Measurements from ENCODE around the gene PLLP. TPM values are rescaled to one million over a fixed set of nuclear protein-coding genes. Genes with fewer than 3 reads are reported as not detected.
A peak's percentile ranks its signal among the peaks of the same experiment; 100 is the strongest.

PLLP gene
- total RNA-seq, 1 donor = under 0.01 TPM

DNA sequence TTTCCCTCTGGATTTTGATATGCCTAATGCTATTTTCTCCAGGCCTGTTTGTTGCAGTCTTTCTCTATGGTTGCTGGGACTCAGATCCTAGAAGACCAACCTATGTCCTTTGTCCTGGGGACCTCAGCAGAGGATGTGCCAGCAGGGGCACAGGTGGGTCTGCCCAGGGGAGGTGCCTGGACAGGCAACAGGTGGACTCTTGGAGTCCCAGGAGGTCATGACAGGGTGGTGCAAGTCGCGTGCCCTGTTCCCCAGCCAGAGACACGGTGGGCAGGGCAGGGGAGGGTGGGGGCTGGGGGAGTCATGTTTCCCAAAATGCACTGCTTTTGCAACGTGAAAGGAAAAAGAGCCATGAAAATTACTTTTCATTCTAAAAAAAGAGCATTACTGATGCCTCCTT, 26.3 kb upstream of the PLLP start:
- H3K4me3 ChIP-seq (ENCODE audit: low read depth, low read length) = no peak overlapping the region
- DNase-seq (ENCODE audit: low read depth) = no peak
- TF ChIP-seq, protein P1, sequence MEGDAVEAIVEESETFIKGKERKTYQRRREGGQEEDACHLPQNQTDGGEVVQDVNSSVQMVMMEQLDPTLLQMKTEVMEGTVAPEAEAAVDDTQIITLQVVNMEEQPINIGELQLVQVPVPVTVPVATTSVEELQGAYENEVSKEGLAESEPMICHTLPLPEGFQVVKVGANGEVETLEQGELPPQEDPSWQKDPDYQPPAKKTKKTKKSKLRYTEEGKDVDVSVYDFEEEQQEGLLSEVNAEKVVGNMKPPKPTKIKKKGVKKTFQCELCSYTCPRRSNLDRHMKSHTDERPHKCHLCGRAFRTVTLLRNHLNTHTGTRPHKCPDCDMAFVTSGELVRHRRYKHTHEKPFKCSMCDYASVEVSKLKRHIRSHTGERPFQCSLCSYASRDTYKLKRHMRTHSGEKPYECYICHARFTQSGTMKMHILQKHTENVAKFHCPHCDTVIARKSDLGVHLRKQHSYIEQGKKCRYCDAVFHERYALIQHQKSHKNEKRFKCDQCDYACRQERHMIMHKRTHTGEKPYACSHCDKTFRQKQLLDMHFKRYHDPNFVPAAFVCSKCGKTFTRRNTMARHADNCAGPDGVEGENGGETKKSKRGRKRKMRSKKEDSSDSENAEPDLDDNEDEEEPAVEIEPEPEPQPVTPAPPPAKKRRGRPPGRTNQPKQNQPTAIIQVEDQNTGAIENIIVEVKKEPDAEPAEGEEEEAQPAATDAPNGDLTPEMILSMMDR (IDR thresholded peaks at IDR 0.05; ENCODE audit: insufficient read depth, low read depth, low read length) = no peak

DNA sequence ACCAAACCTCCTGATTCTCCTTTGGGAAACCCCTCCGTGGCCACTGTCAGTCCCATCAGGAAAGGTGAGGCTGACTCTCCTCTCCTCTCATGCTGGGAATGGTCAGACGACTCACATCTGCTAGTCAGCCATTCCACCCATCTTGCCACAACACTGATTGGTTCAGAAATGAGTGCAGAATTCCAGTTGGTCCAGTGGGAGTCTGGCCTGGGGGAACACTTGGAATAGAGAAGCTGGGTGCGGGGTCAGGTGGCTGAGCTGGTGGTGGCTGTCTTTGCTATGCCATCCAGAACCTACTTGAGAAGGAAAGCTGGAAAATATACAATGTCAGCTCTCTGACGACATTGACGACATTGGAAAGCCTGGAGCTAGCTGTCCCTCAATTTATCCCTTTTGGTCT, 23.6 kb upstream of the PLLP start:
- no peak for DNase-seq (ENCODE audit: low read depth)
- no peak overlapping the region for H3K4me3 ChIP-seq (ENCODE audit: low read depth, low read length)
- TF ChIP-seq, protein P1 (IDR thresholded peaks at IDR 0.05; ENCODE audit: insufficient read depth, low read depth, low read length) = no peak

DNA sequence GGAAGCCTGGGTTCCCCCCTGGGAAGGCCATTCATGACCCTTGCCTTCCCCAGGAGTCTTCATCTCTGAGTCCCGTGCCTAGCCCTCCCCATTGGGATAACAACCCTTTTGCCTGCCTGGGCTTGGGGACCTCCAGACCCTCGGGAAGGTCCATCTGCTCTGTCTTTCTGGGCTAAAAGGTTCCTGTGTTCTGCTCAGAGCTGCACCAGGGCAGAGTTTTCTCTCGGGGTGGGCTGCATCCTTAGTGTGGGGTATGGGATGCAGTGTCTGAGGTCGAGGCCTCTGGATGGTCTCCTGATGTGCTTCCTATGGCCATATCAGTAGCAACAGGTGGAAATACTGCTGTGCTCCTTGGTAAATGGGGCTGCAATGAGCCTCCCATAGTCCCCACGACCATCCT, 22.9 kb upstream of the PLLP start:
- DNase-seq (ENCODE audit: low read depth) = no peak
- no peak overlapping the region for H3K4me3 ChIP-seq (ENCODE audit: low read depth, low read length)
- TF ChIP-seq, protein P1 (IDR thresholded peaks at IDR 0.05; ENCODE audit: insufficient read depth, low read depth, low read length) = no peak

DNA sequence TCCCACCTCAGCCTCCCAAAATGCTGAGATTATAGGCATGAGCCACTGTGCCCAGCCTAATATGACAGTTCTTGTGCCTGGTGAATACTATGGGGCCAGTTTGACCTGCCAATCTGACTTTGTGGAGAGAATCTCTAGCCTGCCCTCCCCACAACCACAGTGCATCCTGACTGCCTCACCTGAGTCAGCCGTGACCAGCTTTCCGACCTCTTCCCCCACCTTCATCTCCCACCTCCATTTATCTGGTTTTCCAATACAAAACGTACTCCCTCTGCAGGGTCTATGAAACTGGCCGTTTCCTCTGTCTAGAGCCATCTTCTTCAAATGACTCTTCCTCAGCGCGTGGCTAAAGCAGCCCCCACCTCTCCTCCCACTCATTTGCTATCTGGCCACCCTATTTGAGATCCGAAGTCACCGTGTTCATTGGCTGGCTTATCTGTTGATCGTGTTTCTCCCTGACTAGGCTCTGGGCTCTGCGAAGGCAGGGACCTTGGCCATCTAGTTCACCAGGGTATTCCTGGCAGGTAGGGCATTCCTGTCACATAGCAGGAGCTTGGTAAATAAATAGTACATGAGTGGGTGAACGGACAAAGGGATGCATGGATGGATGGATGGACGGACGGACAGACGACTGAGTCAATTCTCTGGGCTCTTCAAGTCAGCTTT, 22.3 kb upstream of the PLLP start:
- TF ChIP-seq, protein P1 (IDR thresholded peaks at IDR 0.05; ENCODE audit: insufficient read depth, low read depth, low read length) = no peak
- DNase-seq (ENCODE audit: low read depth) = no peak

DNA sequence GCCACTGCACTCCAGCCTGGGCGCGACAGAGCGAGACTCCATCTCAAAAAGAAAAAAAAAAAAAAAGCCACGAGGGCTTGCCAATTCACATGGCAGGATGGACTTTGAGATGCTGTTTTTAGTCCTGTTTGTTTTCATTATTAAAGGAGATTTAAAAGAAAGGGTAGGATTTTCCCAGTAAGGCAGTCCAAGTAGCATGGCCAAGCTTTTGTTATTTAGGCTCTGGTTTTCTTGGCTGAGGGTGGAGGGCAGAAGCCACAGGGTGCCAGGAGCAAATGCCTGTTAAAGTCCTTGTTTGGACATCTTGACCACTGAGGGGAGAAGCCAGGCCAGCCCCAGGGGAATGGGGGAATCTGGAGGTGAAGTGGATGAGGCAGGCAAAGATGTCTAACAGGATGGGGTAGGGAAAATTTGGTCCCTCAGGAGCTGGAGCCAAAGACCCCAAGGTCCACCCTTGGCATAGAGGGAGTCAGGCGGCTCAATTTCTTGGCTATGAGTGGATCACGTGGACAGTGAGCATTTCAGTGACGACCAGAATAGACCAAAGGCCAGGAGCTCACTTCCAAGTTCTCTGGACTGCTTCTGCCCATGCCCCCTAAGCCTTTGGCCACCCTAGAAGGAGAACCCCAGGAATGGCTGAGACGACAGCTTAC, 20.8 kb upstream of the PLLP start:
- no peak for DNase-seq (ENCODE audit: low read depth)
- no peak overlapping the region for H3K4me3 ChIP-seq (ENCODE audit: low read depth, low read length)
- TF ChIP-seq, protein P1 (IDR thresholded peaks at IDR 0.05; ENCODE audit: insufficient read depth, low read depth, low read length) = no peak

More for the DNA sequence above, 22.3 kb upstream of the PLLP start:
- H3K4me3 ChIP-seq (ENCODE audit: low read depth, low read length) = no peak overlapping the region

DNA sequence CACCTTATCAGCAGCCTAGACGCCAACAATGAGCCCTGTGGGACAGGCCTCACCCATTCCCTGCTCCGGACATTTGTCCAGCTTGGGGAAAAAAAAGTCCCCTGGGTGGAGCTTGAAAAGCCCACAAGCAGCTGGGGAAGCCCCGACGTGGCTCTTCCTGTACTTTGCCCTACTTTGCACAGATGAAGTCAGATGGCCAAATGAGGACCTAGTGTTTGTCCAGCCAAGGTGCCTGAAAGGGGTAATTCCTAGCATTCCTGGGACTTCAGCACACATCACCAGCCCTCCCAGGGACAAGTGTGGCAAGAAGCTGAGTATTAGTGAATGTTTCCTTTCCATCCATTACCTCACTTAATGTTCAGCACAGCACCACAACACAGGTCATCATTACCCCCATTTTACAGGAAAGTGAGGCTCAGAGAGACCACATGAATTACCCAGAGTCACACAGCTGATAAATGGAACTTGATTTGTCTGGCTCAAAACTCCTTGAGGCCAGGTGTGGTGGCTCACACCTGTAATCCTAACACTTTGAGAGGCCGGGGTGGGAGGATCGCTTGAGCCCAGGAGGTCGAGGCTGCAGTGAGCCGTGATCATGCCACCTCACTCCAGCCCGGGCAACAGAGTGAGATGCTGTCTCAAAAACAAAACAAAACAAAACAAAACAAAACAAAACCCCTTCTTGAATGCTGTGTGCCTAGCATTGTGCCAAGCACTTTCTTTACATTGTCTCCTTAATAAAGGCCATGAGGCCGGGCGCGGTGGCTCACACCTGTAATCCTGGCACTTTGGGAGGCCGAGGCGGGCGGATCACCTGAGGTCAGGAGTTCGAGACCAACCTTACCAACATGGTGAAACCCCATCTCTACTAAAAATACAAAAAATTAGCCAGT, 19.9 kb upstream of the PLLP start:
- TF ChIP-seq, protein P1 (IDR thresholded peaks at IDR 0.05; ENCODE audit: insufficient read depth, low read depth, low read length) = no peak
- H3K4me3 ChIP-seq (ENCODE audit: low read depth, low read length) = no peak overlapping the region
- peak; percentile 55 for DNase-seq (ENCODE audit: low read depth)
